Fibroblast of skin of back (primary cell): ENCODE measurements around the gene TP53BP1.

Source experiments
- DNase-seq: peaks from one replicate; pipeline ENCODE4 v3.0.0-alpha.2; 2013

Gene TP53BP1

GRCh38 chr15:43517354-43518196 is 24.6 kb upstream of the TP53BP1 start, which contains the start of gene MAP1A:
TSS of gene MAP1A (plus strand) at chr15:43517608. CDS start at chr15:43521474, 3,866 bp downstream.
- DNase-seq = peak; percentile 80

GRCh38 chr15:43516801-43517353 is 23.9 kb upstream of the TP53BP1 start:
- peak; percentile 92 for DNase-seq

GRCh38 chr15:43516185-43516584 is 23.2 kb upstream of the TP53BP1 start:
- peak; percentile 73 for DNase-seq

- no peak for DNase-seq
Measured at GRCh38 chr15:43515741-43516140, 22.8 kb upstream of the TP53BP1 start.

GRCh38 chr15:43514241-43515057 is 21.5 kb upstream of the TP53BP1 start:
- DNase-seq = peak; percentile 59

GRCh38 chr15:43513550-43513949 is 20.6 kb upstream of the TP53BP1 start:
- DNase-seq = peak; percentile 33

GRCh38 chr15:43511012-43511885 is 18.3 kb upstream of the TP53BP1 start:
- no peak for DNase-seq

- peak; percentile 98 for DNase-seq
Measured at GRCh38 chr15:43510200-43511011, 17.4 kb upstream of the TP53BP1 start.

GRCh38 chr15:43509660-43510199 is 16.8 kb upstream of the TP53BP1 start:
- no peak for DNase-seq

- no peak for DNase-seq
Measured at GRCh38 chr15:43508991-43509659, 16.2 kb upstream of the TP53BP1 start.

GRCh38 chr15:43508421-43508820 is 15.5 kb upstream of the TP53BP1 start:
- DNase-seq = no peak

GRCh38 chr15:43505738-43506137 is 12.8 kb upstream of the TP53BP1 start:
- DNase-seq = peak; percentile 64

- DNase-seq = no peak
Measured at GRCh38 chr15:43499635-43500034, 6.7 kb upstream of the TP53BP1 start.

- DNase-seq = no peak
Measured at GRCh38 chr15:43498990-43499389, 6.0 kb upstream of the TP53BP1 start.

GRCh38 chr15:43493703-43494472 is 932 bp upstream of the TP53BP1 start:
- no peak for DNase-seq

GRCh38 chr15:43492266-43492665 is 690 bp downstream of the TP53BP1 start:
- no peak for DNase-seq

GRCh38 chr15:43489191-43489590 is 3.8 kb downstream of the TP53BP1 start:
- no peak for DNase-seq

- DNase-seq = no peak
Measured at GRCh38 chr15:43488790-43489189, 4.2 kb downstream of the TP53BP1 start.

GRCh38 chr15:43487271-43487895 is 5.6 kb downstream of the TP53BP1 start:
- DNase-seq = no peak
